Progenitor cell of endocrine pancreas (in vitro differentiated cells): ENCODE results near the gene SH3BP1. TPM values are rescaled to one million over a fixed set of nuclear protein-coding genes. Genes with fewer than 3 reads are reported as not detected.

Experiments used
- DNase-seq: peaks from one replicate; pipeline ENCODE4 v3.0.0; 2021; ENCODE audit warnings: low spot score; ENCODE audit not compliant: unreplicated experiment
- H3K27ac Mint-ChIP-seq: 2 replicates; pipeline ENCODE4 v1.8.0; 2021; ENCODE audit warnings: mild to moderate bottlenecking, moderate library complexity, mixed read lengths
- H3K27me3 Mint-ChIP-seq: 2 replicates; pipeline ENCODE4 v1.8.0; 2021; ENCODE audit warnings: mixed read lengths
- H3K36me3 Mint-ChIP-seq: 2 replicates; pipeline ENCODE4 v1.8.0; 2022; ENCODE audit warnings: mixed read lengths; ENCODE audit not compliant: insufficient read depth
- H3K4me1 Mint-ChIP-seq: 2 replicates; pipeline ENCODE4 v1.8.0; 2021; ENCODE audit warnings: low read depth, mixed read lengths
- H3K4me3 Mint-ChIP-seq: 2 replicates; pipeline ENCODE4 v1.8.0; 2021; ENCODE audit warnings: low read depth, mild to moderate bottlenecking, moderate library complexity, mixed read lengths
- H3K9me3 Mint-ChIP-seq: 2 replicates; pipeline ENCODE4 v1.8.0; 2021; ENCODE audit warnings: low read depth, mixed read lengths
- total RNA-seq: library from RNA; stranded (reverse); gene quantifications from 2 replicates; pipeline ENCODE4 v1.2.1, GENCODE V29; 2021
- TF ChIP-seq, protein P1 (sequence below): fragments of 200-600 bp; sonication (generic); IDR thresholded peaks from one replicate; pipeline ENCODE4 v1.5.0; 2021; ENCODE audit warnings: antibody characterized with exemption, mild to moderate bottlenecking; ENCODE audit not compliant: unreplicated experiment

The SH3BP1 gene
- total RNA-seq, 1 donor from 2014 or later, result 27.4 TPM

DNA sequence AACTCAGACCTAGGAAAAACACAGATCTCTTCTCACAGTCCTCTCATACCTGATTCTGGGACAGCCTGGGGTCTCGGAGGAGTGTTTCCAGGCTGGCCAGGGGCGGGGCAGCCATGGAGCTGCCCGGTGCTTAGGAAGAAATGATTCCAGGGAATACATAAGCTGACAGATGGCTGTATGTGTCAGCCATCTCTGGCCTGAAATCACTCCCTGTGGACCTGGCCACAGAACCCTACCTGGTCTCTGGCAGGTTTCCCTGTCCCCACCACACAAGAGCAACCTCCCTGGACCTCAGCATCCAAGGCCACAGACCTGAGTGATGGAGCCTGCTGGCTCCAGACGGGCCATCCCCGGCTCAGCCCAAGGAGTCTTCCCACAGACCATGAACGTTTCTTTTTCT lies 20.8 kb upstream of the SH3BP1 start:
- peaks cover 8% of the 10 kb centered on the region for H3K36me3 Mint-ChIP-seq
- H3K4me1 Mint-ChIP-seq, result peaks cover 1% of the 10 kb centered on the region
- TF ChIP-seq, protein P1, sequence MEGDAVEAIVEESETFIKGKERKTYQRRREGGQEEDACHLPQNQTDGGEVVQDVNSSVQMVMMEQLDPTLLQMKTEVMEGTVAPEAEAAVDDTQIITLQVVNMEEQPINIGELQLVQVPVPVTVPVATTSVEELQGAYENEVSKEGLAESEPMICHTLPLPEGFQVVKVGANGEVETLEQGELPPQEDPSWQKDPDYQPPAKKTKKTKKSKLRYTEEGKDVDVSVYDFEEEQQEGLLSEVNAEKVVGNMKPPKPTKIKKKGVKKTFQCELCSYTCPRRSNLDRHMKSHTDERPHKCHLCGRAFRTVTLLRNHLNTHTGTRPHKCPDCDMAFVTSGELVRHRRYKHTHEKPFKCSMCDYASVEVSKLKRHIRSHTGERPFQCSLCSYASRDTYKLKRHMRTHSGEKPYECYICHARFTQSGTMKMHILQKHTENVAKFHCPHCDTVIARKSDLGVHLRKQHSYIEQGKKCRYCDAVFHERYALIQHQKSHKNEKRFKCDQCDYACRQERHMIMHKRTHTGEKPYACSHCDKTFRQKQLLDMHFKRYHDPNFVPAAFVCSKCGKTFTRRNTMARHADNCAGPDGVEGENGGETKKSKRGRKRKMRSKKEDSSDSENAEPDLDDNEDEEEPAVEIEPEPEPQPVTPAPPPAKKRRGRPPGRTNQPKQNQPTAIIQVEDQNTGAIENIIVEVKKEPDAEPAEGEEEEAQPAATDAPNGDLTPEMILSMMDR, result no peak
- no peak overlapping the region for H3K4me3 Mint-ChIP-seq
- no peak overlapping the region for H3K27ac Mint-ChIP-seq
- no peak for DNase-seq
- H3K27me3 Mint-ChIP-seq, result no peaks in the 10 kb centered on the region
- no peaks in the 10 kb centered on the region for H3K9me3 Mint-ChIP-seq

DNA sequence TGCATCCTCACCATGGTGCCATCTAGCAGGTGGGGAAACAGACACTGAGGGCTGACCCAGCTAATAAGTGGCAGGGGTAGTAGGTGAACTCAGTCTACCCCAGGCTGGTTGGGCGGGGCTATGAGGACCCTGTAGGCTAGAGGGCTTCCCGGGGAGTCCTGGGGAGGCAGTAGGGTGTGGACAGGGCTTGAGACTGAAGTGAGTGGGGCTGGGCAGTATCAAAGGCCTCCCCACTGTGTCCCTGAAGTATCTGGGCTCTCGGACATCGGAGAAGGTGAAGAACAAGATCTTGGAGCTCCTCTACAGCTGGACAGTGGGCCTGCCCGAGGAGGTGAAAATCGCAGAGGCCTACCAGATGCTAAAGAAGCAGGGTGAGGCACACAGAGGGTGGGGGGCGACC lies 19.5 kb upstream of the SH3BP1 start:
- Mint-ChIP-seq H3K27ac (no peak overlapping the region), H3K4me3 (no peak overlapping the region), H3K9me3 (no peaks in the 10 kb centered on the region), H3K36me3 (peaks cover 8% of the 10 kb centered on the region), H3K4me1 (peaks cover 2% of the 10 kb centered on the region), H3K27me3 (no peaks in the 10 kb centered on the region)
- TF ChIP-seq, protein P1, result no peak
- DNase-seq, result no peak

DNA sequence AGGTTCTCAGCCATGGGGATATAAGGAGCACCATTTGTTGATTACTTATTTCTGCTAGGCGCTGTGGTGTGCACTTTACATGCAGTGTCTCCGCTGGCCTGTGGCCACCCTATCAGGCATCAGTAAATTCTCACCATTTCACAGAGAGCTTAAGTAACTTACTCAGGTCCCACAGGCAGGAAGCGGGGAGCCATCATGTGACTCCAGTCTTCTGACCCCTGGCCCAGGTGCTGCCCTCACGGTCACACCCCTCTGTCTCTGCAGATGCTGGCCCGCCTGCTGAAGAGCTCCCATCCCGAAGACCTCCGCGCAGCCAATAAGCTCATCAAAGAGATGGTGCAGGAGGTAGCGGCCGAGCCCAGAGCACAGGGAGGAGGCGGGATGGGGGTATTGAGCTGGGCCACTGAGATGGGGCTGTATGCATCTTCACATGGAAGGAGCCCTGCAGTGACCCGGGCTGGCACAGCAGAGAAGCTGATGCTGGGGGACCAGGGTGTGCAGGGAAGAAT lies 18.1 kb upstream of the SH3BP1 start:
- no peaks in the 10 kb centered on the region for H3K27me3 Mint-ChIP-seq
- TF ChIP-seq, protein P1, result no peak
- DNase-seq, result no peak
- H3K36me3 Mint-ChIP-seq, result peaks cover 8% of the 10 kb centered on the region
- peaks cover 2% of the 10 kb centered on the region for H3K4me1 Mint-ChIP-seq
- H3K4me3 Mint-ChIP-seq, result no peak overlapping the region
- no peaks in the 10 kb centered on the region for H3K9me3 Mint-ChIP-seq
- no peak overlapping the region for H3K27ac Mint-ChIP-seq

DNA sequence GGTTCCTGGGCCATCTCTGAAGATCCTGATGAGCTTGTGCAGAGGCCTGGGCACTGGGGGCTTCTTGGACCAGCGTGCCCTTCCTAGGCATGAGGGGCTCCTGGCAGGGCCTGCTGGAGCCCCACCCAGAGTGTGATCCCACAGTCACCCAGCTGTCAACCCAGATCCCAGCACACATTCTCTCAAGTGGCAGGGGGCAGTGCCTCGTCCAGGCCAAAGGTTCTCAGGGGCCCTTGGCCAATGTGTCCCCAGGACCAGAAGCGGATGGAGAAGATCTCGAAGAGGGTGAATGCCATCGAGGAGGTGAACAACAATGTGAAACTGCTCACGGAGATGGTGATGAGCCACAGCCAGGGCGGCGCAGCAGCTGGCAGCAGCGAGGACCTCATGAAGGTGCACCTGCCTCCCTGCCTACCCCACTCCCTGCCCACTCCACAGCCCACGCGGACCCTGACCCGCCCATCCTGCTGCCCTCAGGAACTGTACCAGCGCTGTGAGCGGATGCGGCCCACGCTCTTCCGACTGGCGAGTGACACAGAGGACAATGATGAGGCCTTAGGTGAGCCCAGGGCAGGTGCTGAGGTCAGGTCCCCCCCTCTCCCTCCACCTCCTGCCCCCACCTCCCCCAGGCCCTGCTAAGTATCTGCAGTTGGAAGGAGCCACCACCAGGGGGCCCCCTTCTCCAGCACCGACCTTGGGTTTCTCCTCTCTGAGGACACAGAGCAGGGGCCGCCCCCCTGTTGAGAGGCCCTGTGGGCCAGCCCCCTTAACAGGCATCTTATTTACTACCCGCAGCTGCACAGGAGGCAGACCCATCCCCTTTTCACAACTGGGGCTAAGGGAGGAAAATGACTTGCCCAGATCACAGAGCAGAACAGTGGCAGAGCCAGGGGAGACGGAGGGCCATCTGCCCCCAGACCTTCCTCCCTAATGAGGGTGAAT lies 16.1 kb upstream of the SH3BP1 start:
- TF ChIP-seq, protein P1, result peak; percentile 76
- peak; percentile 66 for DNase-seq
- H3K36me3 Mint-ChIP-seq, result peaks cover 6% of the 10 kb centered on the region
- H3K27me3 Mint-ChIP-seq, result no peaks in the 10 kb centered on the region
- peaks cover 2% of the 10 kb centered on the region for H3K4me1 Mint-ChIP-seq
- no peak overlapping the region for H3K27ac Mint-ChIP-seq
- H3K9me3 Mint-ChIP-seq, result no peaks in the 10 kb centered on the region
- no peak overlapping the region for H3K4me3 Mint-ChIP-seq

DNA sequence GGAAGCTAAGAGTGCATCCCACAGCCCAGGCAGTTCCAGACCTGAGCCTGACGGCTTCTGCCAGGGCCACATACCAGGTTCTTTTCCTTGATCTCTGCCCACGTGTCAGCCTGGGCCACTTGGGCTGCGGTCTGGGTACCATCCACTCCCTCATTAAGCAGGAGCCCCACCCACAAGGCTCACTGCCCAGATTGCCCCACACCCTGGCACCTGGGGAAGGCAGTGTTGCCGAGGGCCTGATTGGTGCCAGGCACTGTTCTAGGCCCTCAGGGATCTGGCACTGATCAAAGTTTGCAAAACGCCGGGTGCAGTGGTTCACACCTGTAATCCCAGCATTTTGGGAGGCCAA lies 15.5 kb upstream of the SH3BP1 start:
- Mint-ChIP-seq H3K4me3 (no peak overlapping the region), H3K36me3 (peaks cover 6% of the 10 kb centered on the region), H3K4me1 (peaks cover 2% of the 10 kb centered on the region), H3K27me3 (no peaks in the 10 kb centered on the region), H3K27ac (no peak overlapping the region), H3K9me3 (no peaks in the 10 kb centered on the region)
- no peak for DNase-seq
- TF ChIP-seq, protein P1, result no peak
